Raji (cell line): ENCODE measurements around the gene ETNK2.

Source experiments
- POLR2A ChIP-seq: IDR thresholded peaks from 2 replicates; pipeline ENCODE4 v1.6.1; 2011; ENCODE audit warnings: low read depth, low read length, control low read depth; ENCODE audit not compliant: insufficient read depth

The ETNK2 gene

GRCh38 chr1:204125759-204126351 lies 26.0 kb downstream of the ETNK2 start:
- no peak for TF ChIP-seq POLR2A

- TF ChIP-seq POLR2A, result no peak
Observed at GRCh38 chr1:204124639-204125038, 27.2 kb downstream of the ETNK2 start.

- TF ChIP-seq POLR2A, result no peak
Observed at GRCh38 chr1:204123376-204123775, 28.5 kb downstream of the ETNK2 start.

GRCh38 chr1:204121840-204122555 lies 29.8 kb downstream of the ETNK2 start:
- no peak for TF ChIP-seq POLR2A

GRCh38 chr1:204116539-204116938 lies 35.3 kb downstream of the ETNK2 start:
- TF ChIP-seq POLR2A, result no peak

GRCh38 chr1:204115116-204115515 lies 36.7 kb downstream of the ETNK2 start:
- no peak for TF ChIP-seq POLR2A

GRCh38 chr1:204114606-204115005 lies 37.2 kb downstream of the ETNK2 start:
- TF ChIP-seq POLR2A, result no peak

GRCh38 chr1:204113896-204114295 lies 37.9 kb downstream of the ETNK2 start:
- TF ChIP-seq POLR2A, result no peak

- no peak for TF ChIP-seq POLR2A
Observed at GRCh38 chr1:204112876-204113730, 38.7 kb downstream of the ETNK2 start.

- no peak for TF ChIP-seq POLR2A
Observed at GRCh38 chr1:204110894-204111633, 40.8 kb downstream of the ETNK2 start.

GRCh38 chr1:204108312-204109141 lies 43.3 kb downstream of the ETNK2 start:
- no peak for TF ChIP-seq POLR2A

GRCh38 chr1:204107892-204108291 lies 44.0 kb downstream of the ETNK2 start:
- TF ChIP-seq POLR2A, result no peak

GRCh38 chr1:204106825-204107224 lies 45.0 kb downstream of the ETNK2 start:
- no peak for TF ChIP-seq POLR2A

GRCh38 chr1:204105131-204105515 lies 46.7 kb downstream of the ETNK2 start:
- TF ChIP-seq POLR2A, result no peak
